DND-41 (cell line): ENCODE results near the gene PPP1CB.

Source experiments
- CTCF ChIP-seq: IDR thresholded peaks from 2 replicates; pipeline ENCODE4 v1.5.1; 2012; ENCODE audit warnings: borderline replicate concordance, low read length, moderate library complexity, mild to moderate bottlenecking; ENCODE audit not compliant: poor library complexity, severe bottlenecking; ENCODE audit errors: extremely low read depth
- EZH2 ChIP-seq: IDR thresholded peaks from 3 replicates; pipeline ENCODE4 v1.6.1; 2012; ENCODE audit warnings: borderline replicate concordance, low read depth, mild to moderate bottlenecking, moderate library complexity, low read length, inconsistent platforms; ENCODE audit not compliant: severe bottlenecking

- TF ChIP-seq EZH2 (no peak), CTCF (no peak)
Measured at GRCh38 chr2:28716265-28716865, 35.3 kb upstream of the PPP1CB start.
